ENCODE measurements around the gene ALG3. TPM values are rescaled to one million over a fixed set of nuclear protein-coding genes. Genes with fewer than 3 reads are reported as not detected.
A peak's percentile ranks its signal among the peaks of the same experiment; 100 is the strongest.

Gene ALG3
- total RNA-seq, 1 experiment from 2014 or later: 77.8 TPM

DNA sequence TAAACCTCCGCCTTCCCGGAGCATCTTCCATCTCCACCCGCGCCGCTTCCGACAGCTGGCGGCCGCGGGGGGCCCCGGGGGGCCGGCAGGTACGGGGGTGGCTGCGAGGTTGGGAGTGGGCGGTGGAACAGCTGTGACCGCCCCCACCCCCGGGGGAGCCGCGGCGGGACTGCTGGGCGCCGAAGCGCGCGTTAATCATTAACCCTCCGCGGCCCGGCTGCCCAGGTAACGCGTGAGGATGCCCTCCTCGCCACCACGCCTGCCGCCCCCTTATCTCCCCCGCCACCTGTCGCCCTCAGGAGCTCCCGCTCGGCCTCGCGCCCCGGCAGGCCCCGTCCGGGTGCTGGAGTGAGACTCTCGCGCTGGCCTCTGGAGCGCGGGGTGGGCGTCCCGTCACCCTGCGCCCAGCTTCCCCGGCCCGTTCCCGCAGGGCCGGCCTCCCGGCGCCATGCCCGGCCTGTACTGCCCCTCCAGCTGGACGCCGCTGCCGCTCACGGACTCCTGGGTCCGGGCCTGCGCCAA is 18.6 kb downstream of the ALG3 start:
- H3K27me3 Mint-ChIP-seq (ENCODE audit: insufficient read depth, unreplicated experiment): peaks cover 52% of the 10 kb centered on the region
- H3K36me3 Mint-ChIP-seq (ENCODE audit: insufficient read depth, unreplicated experiment): no peaks in the 10 kb centered on the region
- no peak overlapping the region for H3K27ac Mint-ChIP-seq (ENCODE audit: low read depth, unreplicated experiment)
- intact Hi-C loops (cut with micrococcal nuclease): no loop called here
- no peaks in the 10 kb centered on the region for H3K9me3 Mint-ChIP-seq (ENCODE audit: unreplicated experiment)
- peaks cover 12% of the 10 kb centered on the region for H3K4me1 Mint-ChIP-seq (ENCODE audit: insufficient read depth, unreplicated experiment)
- no TSS peak for BruUV-seq (replicated peaks)
- CTCF ChIA-PET: interaction anchor here (0.6 to 1.2 kb wide), 3 partner anchors 11 to 60 kb away, joined by 3 to 4 read pairs (median 3); no protein-coding TSS in a partner anchor
- no peak for TF ChIP-seq CTCF (IDR thresholded peaks at IDR 0.05; ENCODE audit: unreplicated experiment)
- H3K4me3 Mint-ChIP-seq (ENCODE audit: unreplicated experiment): peak overlapping the region; percentile 58
- POLR2A ChIA-PET: interaction anchor here (1.0 to 1.3 kb wide), 3 partner anchors 14 to 212 kb away, joined by 3 to 5 read pairs (median 3); no protein-coding TSS in a partner anchor
- DNase-seq (ENCODE audit: unreplicated experiment): no peak

DNA sequence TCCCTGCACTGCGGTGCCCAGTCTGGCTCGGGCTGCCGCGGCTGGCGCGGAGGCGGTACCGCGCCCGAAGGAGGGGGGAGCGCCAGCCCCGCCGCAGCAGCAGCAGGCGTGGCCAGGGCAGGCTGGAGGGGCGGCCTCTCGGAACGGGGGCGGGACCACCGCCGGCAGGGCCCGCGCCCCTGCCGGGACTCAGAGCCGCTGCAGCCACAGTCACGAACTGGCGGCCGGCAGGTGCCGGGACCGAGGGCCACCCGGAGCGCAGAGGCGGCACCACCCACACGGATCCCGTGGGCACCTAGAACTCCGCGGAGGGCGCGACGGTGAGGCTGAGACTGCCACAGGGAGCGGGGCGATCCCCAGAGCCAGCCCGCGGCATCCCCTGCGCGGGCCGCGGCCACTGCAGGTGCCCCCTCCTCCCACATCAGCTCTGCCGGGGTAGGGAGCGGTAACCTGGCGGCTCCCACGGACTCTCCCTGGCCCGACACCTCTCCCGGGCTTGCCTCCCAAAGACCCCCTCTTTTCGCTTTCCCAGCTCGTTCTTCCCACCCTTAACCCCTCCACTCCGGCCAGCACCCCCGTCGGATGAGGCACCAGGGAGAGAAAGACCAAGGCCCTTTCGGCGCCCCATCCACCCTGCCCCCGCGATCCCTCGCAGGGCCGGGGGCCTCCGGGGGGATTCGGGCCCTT is 19.2 kb downstream of the ALG3 start, which contains the start of gene VWA5B2:
Gene VWA5B2, plus strand, starts transcription at position 192 of the 687 bp plus-strand sequence. CDS start 944 bp downstream, outside the sequence.
- peak; percentile 49 for DNase-seq (ENCODE audit: unreplicated experiment)
- no peak for TF ChIP-seq CTCF (IDR thresholded peaks at IDR 0.05; ENCODE audit: unreplicated experiment)
- no TSS peak for BruUV-seq (replicated peaks)
- intact Hi-C loops (cut with micrococcal nuclease): no loop called here
- CTCF ChIA-PET: interaction anchor here (0.6 to 1.2 kb wide), 3 partner anchors 11 to 60 kb away, joined by 3 to 4 read pairs (median 3); no protein-coding TSS in a partner anchor
- Mint-ChIP-seq H3K9me3 (ENCODE audit: unreplicated experiment) (no peaks in the 10 kb centered on the region), H3K36me3 (ENCODE audit: insufficient read depth, unreplicated experiment) (no peaks in the 10 kb centered on the region), H3K4me1 (ENCODE audit: insufficient read depth, unreplicated experiment) (peaks cover 12% of the 10 kb centered on the region), H3K27me3 (ENCODE audit: insufficient read depth, unreplicated experiment) (peaks cover 58% of the 10 kb centered on the region), H3K4me3 (ENCODE audit: unreplicated experiment) (peak within 1 kb of the TSS; percentile 58), H3K27ac (ENCODE audit: low read depth, unreplicated experiment) (no peak within 1 kb of the TSS)
- POLR2A ChIA-PET: interaction anchor here (1.0 kb wide), 1 partner anchor 13 kb away, joined by 3 read pairs; no protein-coding TSS in a partner anchor

GRCh38 chr3:184228376-184229137 is 20.2 kb downstream of the ALG3 start:
- intact Hi-C loops (cut with micrococcal nuclease): no loop called here
- no peak for DNase-seq (ENCODE audit: unreplicated experiment)
- H3K36me3 Mint-ChIP-seq (ENCODE audit: insufficient read depth, unreplicated experiment): no peaks in the 10 kb centered on the region
- ChIA-PET CTCF (interaction anchor here (0.6 to 3.5 kb wide), 17 partner anchors 9 to 1035 kb away, joined by 3 to 25 read pairs (median 5); no protein-coding TSS in a partner anchor), POLR2A (interaction anchor here (1.1 to 1.4 kb wide), 2 partner anchors 42 to 43 kb away, joined by 3 read pairs; partner anchors contain the start of gene ABCF3)
- H3K27ac Mint-ChIP-seq (ENCODE audit: low read depth, unreplicated experiment): no peak overlapping the region
- peaks cover 58% of the 10 kb centered on the region for H3K27me3 Mint-ChIP-seq (ENCODE audit: insufficient read depth, unreplicated experiment)
- no peak for TF ChIP-seq CTCF (IDR thresholded peaks at IDR 0.05; ENCODE audit: unreplicated experiment)
- H3K4me3 Mint-ChIP-seq (ENCODE audit: unreplicated experiment): peak overlapping the region; percentile 58
- H3K4me1 Mint-ChIP-seq (ENCODE audit: insufficient read depth, unreplicated experiment): peaks cover 6% of the 10 kb centered on the region
- H3K9me3 Mint-ChIP-seq (ENCODE audit: unreplicated experiment): no peaks in the 10 kb centered on the region
- BruUV-seq (replicated peaks): no TSS peak
